Fibroblast of lung (primary cell): ENCODE measurements around the gene TIMP2. TPM values are rescaled to one million over a fixed set of nuclear protein-coding genes. Genes with fewer than 3 reads are reported as not detected.

ENCODE experiments used
- DNase-seq, 2 donors: peaks; one replicate each; pipeline versions ENCODE4 v3.0.0 to v3.0.0-alpha.2; 2010; ENCODE audit warnings: low read depth in 2 of 2
- H2AFZ ChIP-seq: 2 replicates; pipeline ENCODE4 v1.5.1; 2012; ENCODE audit warnings: low read length, control low read depth, inconsistent platforms
- H3K27ac ChIP-seq: 2 replicates; pipeline ENCODE4 v1.5.1; 2011; ENCODE audit warnings: low read length, control low read depth; ENCODE audit not compliant: insufficient read depth
- H3K27me3 ChIP-seq: 2 replicates; pipeline ENCODE4 v1.5.1; 2011; ENCODE audit warnings: mild to moderate bottlenecking, low read length; ENCODE audit not compliant: control insufficient read depth, insufficient read depth
- H3K36me3 ChIP-seq: 2 replicates; pipeline ENCODE4 v1.5.1; 2011; ENCODE audit warnings: low read length; ENCODE audit not compliant: control insufficient read depth, insufficient read depth
- H3K4me1 ChIP-seq: 2 replicates; pipeline ENCODE4 v1.5.1; 2011; ENCODE audit warnings: low read length; ENCODE audit not compliant: control insufficient read depth, insufficient read depth; ENCODE audit errors: extremely low read depth
- H3K4me2 ChIP-seq: 2 replicates; pipeline ENCODE4 v1.5.1; 2011; ENCODE audit warnings: low read length, control low read depth; ENCODE audit not compliant: insufficient read depth; ENCODE audit errors: extremely low read depth
- H3K4me3 ChIP-seq, 4 experiments: fragments of 200-600 bp in 1 of 4; sonication (generic) in 1 of 4; replicated peaks in 1 of 4; 2 replicates each; pipeline ENCODE4 v1.5.1; 2011 to 2016; ENCODE audit warnings: low read length in 4 of 4, low read depth in 3 of 4, mild to moderate bottlenecking in 3 of 4, control low read depth in 2 of 4, inconsistent platforms in 1 of 4, mixed read lengths in 1 of 4; ENCODE audit not compliant: insufficient read depth in 1 of 4; ENCODE audit errors: control extremely low read depth in 1 of 4
- H3K79me2 ChIP-seq: 2 replicates; pipeline ENCODE4 v1.5.1; 2012; ENCODE audit warnings: mild to moderate bottlenecking, low read length, inconsistent platforms; ENCODE audit not compliant: control insufficient read depth, insufficient read depth
- H3K9ac ChIP-seq: 2 replicates; pipeline ENCODE4 v1.5.1; 2011; ENCODE audit warnings: mild to moderate bottlenecking, low read length, control low read depth; ENCODE audit not compliant: insufficient read depth
- H3K9me3 ChIP-seq: 2 replicates; pipeline ENCODE4 v1.5.1; 2012; ENCODE audit warnings: low read depth, low read length; ENCODE audit not compliant: control insufficient read depth, insufficient read depth
- H4K20me1 ChIP-seq: 2 replicates; pipeline ENCODE4 v1.5.1; 2011; ENCODE audit warnings: low read length; ENCODE audit not compliant: control insufficient read depth, insufficient read depth; ENCODE audit errors: extremely low read depth
- CTCF ChIP-seq, 2 donors: IDR thresholded peaks in 1 of 2; conservative IDR thresholded peaks in 1 of 2; 1 replicate in 1 of 2; 2 replicates in 1 of 2; pipeline ENCODE4 v1.5.1; 2011 to 2012; ENCODE audit warnings: low read length in 2 of 2, control low read depth in 1 of 2, inconsistent platforms in 1 of 2, low read depth in 1 of 2, mild to moderate bottlenecking in 1 of 2
- EZH2 ChIP-seq: IDR thresholded peaks from 2 replicates; pipeline ENCODE4 v1.5.1; 2012; ENCODE audit warnings: low read length, control low read depth, mild to moderate bottlenecking; ENCODE audit errors: missing control alignments
- polyA plus RNA-seq, 2 donors: library from polyadenylated mRNA; depleted of rRNA in 1 of 2; stranded (reverse) in 1 of 2; unstranded in 1 of 2; fragments of >200 nt; gene quantifications; 2 replicates each; pipeline ENCODE4 v1.2.1, GENCODE V29; 2011 to 2012; ENCODE audit warnings: missing spikeins in 1 of 2
- total RNA-seq: library from RNA; depleted of rRNA; stranded (reverse); fragments of >200 nt; gene quantifications from 2 replicates; pipeline ENCODE4 v1.2.1, GENCODE V29; 2014

TIMP2 gene
- total and polyA plus RNA-seq, 2 donors (not counting 1 experiment from before 2014, with no cell fraction given): 155 to 745 TPM

GRCh38 chr17:78819806-78820792 lies 105.1 kb downstream of the TIMP2 start:
- Histone ChIP-seq H3K36me3 (peaks cover 32% of the 10 kb centered on the region), H3K27me3 (no peaks in the 10 kb centered on the region), H3K4me1 (peaks cover 8% of the 10 kb centered on the region), H4K20me1 (no peaks in the 10 kb centered on the region), H3K9ac (no peak overlapping the region), H3K4me3 (no peak overlapping the region), H3K27ac (no peak overlapping the region), H3K4me2 (no peak overlapping the region), H3K79me2 (peaks cover 8% of the 10 kb centered on the region), H3K9me3 (no peaks in the 10 kb centered on the region), H2AFZ (no peak overlapping the region)
- no peak for TF ChIP-seq EZH2
- no peak for TF ChIP-seq CTCF (conservative IDR thresholded peaks at IDR 0.05 in 1 of 2, IDR thresholded peaks at IDR 0.05 in 1 of 2; ENCODE audit: low read depth in 1 of 2, low read length in 2 of 2)
- DNase-seq: no peak

- no peak overlapping the region for H3K9ac ChIP-seq
- no peak for DNase-seq
- H3K4me1 ChIP-seq: peaks cover 8% of the 10 kb centered on the region
- H3K79me2 ChIP-seq: peaks cover 8% of the 10 kb centered on the region
- peaks cover 32% of the 10 kb centered on the region for H3K36me3 ChIP-seq
- no peak overlapping the region for H3K4me3 ChIP-seq
- H2AFZ ChIP-seq: no peak overlapping the region
- H3K27me3 ChIP-seq: no peaks in the 10 kb centered on the region
- H3K9me3 ChIP-seq: no peaks in the 10 kb centered on the region
- H3K27ac ChIP-seq: no peak overlapping the region
- TF ChIP-seq EZH2 (no peak), CTCF (conservative IDR thresholded peaks at IDR 0.05 in 1 of 2, IDR thresholded peaks at IDR 0.05 in 1 of 2; ENCODE audit: low read depth in 1 of 2, low read length in 2 of 2) (no peak)
- no peak overlapping the region for H3K4me2 ChIP-seq
- H4K20me1 ChIP-seq: no peaks in the 10 kb centered on the region
Measured at GRCh38 chr17:78819402-78819801, 105.8 kb downstream of the TIMP2 start.

- Histone ChIP-seq H3K79me2 (peaks cover 5% of the 10 kb centered on the region), H3K27ac (no peak overlapping the region), H4K20me1 (no peaks in the 10 kb centered on the region), H3K27me3 (no peaks in the 10 kb centered on the region), H3K36me3 (peaks cover 32% of the 10 kb centered on the region), H2AFZ (no peak overlapping the region), H3K9me3 (no peaks in the 10 kb centered on the region), H3K4me2 (no peak overlapping the region), H3K9ac (no peak overlapping the region), H3K4me1 (peaks cover 8% of the 10 kb centered on the region), H3K4me3 (no peak overlapping the region)
- no peak for DNase-seq
- TF ChIP-seq EZH2: no peak
- no peak for TF ChIP-seq CTCF (conservative IDR thresholded peaks at IDR 0.05 in 1 of 2, IDR thresholded peaks at IDR 0.05 in 1 of 2; ENCODE audit: low read depth in 1 of 2, low read length in 2 of 2)
Measured at GRCh38 chr17:78818932-78819331, 106.3 kb downstream of the TIMP2 start.
